Measurements from ENCODE around the gene CA5A.
"Not testable (repeated sequence)": the region's sequence is repeated elsewhere in the genome, so short reads cannot be mapped to it uniquely, and the experiment has no call there.

The CA5A gene

GRCh38 chr16:87887931-87888330 lies 48.4 kb downstream of the CA5A start:
- DNase-seq: not testable (repeated sequence)

DNA sequence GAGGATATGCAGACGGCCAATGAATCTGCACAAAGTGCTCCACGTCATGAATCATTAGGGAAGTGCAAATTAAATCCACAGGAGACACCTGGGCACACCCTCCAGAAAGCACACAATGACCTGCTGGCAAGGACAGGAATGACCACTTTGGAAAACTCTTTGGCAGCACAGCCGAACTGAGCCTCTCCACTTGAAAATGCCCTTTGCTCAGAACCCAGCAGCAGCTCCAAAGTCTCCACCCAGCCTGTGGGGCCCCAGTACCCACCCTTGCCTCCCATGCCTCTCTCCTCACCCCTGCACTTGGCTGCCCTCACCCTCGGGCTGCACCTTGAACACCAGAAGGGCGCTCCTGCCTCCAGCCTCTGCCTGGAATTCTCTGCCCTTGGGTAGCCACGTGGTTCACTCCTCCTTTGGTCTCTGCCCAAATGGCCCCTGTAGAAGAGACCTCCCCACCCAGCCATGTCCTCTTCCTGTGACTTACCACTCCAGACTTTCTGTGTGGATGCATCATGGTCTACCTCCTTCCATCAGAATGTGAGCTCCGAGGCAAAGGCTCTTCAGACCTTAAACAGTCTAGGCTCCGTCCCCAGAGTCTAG lies 50.9 kb downstream of the CA5A start:
- DNase-seq: not testable (repeated sequence)

GRCh38 chr16:87882436-87883019 lies 53.8 kb downstream of the CA5A start:
- DNase-seq: no peak

GRCh38 chr16:87881324-87882200 lies 54.8 kb downstream of the CA5A start:
- no peak for DNase-seq

- DNase-seq: no peak
Observed at GRCh38 chr16:87880117-87880696, 56.1 kb downstream of the CA5A start.

- DNase-seq: not testable (repeated sequence)
Observed at GRCh38 chr16:87879411-87880013, 56.8 kb downstream of the CA5A start.

DNA sequence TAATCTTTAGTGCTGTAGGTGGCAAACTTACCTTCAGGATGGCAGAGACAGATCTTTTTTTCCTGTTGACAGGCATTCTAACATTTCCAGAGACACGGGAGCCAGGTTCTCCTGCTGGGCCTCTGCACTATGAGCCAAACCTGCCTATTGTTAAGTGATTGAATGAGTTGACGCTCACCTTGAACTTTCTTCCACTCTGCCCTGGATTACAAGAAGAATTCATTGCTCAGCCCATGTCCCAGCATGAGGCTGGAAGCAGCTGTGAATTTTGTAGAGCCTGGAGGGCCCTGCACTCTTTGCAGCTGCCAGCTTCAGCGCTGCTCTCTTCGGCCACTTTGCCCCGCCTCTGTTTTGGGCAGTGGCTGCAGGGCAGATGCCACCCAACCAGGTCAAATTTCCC lies 57.6 kb downstream of the CA5A start:
- DNase-seq: no peak

DNA sequence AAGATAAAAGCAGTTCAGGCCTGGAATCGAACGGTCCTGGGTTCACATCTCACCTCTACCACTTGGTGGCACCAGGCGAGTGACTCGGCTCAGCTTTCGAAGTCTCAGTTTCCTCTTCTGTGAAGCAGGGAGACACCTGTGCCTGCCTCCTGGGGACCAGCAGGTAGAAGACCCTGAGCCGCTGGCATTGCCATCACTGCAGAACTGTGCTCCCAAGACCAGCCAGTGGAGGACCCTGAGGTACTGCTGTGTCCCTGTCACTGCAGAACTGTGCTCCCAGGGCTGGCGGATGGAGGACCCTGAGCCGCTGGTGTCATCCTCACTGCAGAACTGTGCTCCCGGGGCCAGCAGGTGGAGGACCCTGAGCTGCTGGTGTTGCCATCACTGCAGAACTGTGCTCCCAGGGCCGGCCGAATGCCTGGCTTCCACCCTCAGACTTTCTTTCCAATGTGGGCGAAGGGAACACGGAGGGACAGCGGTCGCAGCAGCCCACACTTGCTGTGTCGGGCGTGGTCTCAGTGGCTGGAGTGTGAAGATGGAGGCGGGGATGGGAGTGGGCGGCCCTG lies 58.3 kb downstream of the CA5A start:
- DNase-seq: no peak

DNA sequence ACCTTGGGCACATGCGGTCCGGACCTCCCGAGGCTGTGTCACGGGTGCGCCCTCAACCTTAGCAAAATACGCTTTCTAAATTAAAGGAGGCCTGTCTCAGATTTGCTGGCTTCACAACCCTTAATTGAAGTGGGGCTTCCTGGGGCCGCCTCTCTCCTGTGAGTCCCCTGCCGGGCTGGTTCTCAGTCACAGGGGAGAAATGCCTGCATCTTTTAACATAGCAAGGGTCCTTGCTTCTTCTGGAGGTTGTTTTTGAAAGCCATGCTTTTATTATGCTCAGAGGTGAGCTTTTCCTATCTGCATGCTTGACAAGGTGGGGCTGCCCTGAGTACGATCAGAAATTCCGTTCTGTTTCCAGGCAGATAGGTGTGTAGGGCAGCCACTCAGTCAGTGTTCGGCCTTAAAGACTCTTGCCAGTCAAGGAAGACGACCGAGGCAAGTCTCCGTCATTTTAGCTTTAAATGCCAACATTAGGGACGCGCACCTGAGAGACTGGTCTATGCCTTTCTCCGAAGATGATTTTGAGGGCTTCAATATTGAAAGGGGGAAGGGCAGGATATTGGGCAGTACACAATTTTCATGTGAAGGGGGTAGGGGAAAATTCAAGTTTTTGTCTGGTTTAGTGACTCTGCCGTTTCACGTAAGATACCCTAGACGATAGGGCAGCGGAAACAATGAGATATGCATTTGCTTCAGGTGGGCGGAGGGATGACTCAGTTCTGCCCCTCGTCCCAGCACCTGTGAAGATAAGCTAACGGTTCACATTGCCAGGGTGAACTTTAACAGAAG lies 61.5 kb downstream of the CA5A start:
- DNase-seq: no peak

DNA sequence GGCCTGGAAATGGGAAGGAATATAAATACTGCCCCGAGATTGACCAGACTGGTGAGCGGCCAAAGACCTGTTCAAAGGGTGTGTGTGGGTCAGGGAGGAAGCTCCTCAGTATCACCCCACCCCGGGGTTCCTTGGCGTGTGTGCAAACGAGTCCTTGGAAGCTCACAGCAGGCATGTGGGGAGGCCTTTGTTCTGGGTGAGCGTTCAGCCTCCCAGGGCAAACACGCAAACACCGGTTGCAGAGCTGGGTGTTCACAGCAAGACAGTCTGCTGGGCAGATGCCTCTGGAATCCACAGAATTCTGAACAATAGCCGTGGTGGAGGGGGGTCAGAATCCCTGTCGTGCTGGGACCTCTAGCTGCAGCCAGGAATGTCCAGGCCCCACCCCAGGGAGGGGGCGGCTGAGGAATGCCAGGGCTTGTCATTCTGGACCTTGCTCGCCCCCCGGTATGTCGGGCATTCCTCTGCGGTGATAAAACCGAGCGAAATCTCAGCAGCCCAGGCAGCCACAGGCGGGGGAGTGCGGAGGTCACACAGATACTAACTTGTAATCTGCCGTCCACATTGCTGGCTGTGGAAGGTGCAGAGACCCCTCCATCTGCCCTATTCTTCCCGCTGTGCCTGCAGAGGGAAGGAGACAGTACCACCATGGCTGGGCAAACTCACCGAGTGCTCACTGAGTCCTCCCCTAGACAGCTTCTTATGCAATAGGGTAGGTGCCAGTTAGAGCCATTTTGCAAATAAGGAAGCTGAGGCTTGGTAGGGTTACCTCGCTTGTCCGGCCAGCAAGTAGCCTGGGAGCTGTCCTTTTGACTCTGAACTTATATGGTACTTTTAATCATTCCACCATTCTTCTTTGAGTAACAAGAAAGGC lies 65.7 kb downstream of the CA5A start:
- DNase-seq: not testable (repeated sequence)

DNA sequence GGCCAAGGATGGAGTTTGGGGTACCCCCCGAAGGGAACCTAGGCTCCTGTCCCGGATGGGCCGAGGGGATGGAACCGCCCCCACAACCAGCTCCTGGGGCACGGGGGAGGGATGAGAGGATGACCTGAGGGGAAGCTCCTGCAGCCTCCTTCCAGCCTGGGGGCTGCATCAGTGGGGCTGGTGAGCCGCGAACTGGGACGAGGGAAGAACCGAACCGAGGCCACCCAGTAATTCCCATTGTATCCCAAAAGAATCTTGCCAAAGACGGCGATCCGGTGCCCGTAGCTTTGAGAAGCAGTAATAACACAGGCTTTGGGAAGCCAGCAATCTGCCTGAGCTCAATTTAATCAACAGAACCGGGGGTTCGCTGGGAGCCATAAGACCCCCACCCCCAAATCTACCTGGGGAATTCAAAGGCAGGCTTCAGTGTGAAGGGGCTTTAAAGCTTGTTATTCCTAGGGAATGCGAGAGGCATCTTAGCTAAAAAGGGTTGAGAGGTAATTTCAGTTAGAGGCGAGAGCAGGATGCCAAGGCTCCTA lies 66.4 kb downstream of the CA5A start:
- not testable (repeated sequence) for DNase-seq

DNA sequence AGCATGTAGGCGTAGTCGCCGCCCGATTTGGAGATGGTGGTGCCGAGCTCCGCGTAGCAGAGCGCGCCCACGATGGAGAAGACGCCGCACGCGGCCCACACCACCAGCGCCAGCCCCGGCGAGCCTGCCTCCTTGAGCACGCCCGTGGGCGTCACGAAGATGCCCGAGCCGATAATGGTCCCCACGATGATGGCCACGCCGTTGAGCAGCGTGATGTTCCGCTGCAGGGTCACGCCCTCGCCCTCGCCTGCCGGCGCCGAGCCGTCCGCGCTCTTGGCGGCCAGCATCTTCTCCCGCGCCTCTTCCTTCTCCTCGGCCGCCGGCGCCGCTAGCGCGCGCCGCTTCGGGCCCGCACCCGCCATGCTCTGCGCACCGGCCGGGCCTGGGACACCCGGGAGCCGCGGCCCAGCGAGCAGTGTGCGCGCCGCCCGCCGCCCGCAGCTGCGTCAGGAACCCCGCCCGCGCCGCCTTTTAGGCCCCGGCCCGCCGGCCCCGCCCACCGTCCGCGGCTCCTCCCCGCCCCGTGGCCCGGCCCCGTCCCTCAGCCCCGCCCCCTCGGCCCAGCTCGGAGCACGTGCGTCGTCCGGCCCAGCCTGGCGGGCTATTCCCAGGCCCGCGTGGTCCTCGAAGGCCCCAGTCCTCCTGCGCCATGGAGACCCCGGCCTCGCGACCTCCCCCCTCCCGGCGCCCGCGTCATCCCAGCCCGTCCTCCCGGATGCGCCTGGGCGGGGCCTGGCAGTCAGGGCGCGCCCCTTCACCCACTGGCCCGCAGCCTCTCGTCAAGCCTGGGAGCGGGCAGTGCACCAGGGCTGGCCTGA lies 67.1 kb downstream of the CA5A start, which contains the start of gene SLC7A5:
Gene SLC7A5 (minus strand): TSS at position 447 of the 818 bp plus-strand sequence. CDS start 85 bp downstream, at position 362.
- not testable (repeated sequence) for DNase-seq

DNA sequence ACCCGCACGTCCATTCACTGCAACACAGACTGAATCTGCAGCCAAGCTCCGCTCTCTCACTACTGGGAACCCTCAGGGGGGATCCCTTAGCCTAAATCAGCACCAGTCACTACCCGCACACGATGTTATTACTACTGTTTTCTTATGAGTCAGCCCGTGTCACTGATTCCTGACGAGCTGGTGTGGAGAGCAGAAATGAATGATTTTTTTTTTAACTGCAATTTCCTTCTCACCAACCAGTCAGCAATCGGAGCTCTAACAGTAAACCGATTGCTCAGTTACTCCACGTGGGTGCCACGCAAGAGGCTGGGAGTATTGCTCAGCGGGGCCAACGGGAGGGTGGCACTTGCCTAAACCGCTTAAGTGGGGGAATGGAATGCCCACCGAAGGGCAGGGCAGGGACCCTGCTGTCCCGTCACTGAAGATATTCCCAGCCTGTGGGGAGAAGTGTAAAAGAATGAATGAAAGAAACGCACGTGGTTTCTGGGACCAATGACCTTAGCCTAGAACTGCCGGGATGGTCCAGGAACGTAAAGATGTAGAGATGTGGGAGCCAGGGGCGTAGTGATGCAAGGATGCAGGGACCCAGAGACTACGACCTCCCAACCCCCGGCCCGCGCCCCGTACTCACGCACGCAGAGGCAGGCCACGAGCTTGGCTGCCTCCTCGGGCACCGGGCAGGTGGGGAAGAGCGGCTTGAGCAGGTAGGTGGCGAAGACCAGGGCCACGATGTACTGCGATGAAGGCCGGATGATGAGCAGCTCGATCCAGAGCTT lies 67.9 kb downstream of the CA5A start:
- DNase-seq: not testable (repeated sequence)

GRCh38 chr16:87865902-87866555 lies 70.3 kb downstream of the CA5A start:
- not testable (repeated sequence) for DNase-seq

DNA sequence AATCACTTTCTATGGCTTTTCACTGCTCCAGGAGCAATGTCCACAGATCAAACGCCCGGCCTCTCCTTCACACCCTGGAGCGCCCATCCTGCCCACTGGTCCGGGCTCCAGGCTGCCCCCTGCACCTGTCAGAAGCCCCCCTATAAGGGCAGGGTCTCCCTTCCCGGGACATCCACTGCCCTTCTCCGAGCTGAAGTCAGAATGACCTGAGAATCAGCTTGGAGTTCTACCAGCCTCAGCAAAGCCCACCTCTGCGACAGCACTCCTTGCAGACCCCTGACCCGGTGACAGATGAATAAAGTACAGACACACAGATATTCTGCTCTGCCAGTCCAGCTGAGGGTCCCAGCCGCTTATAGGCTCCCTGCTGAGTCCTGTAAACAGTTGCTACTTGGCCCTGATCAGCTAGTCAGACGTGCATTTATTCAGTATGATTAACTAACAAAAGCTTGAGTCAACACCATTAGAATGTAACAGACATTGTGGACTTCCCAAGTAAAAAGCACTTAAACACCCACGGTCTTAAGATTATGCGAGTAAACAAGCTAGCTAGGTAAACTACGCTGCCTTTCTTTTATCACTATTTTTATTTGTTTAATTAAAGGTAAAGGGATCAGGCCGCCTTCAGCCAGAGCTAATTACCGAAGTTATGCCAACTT lies 71.9 kb downstream of the CA5A start:
- DNase-seq: no peak

DNA sequence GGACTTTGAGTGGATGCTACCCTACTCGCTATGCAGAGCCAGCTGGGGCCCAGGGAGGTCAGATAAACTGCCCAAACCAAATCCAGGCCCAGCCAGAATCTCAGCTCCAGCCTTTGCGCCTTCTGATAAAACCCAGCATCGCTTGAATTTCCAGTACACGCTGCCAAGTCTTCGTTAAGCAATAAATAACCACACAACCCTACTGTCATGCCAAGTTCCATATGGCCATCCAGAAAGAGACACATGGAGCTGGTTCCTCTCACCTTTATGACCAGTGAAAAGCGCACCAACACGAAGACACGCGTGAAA lies 73.0 kb downstream of the CA5A start:
- DNase-seq: not testable (repeated sequence)

DNA sequence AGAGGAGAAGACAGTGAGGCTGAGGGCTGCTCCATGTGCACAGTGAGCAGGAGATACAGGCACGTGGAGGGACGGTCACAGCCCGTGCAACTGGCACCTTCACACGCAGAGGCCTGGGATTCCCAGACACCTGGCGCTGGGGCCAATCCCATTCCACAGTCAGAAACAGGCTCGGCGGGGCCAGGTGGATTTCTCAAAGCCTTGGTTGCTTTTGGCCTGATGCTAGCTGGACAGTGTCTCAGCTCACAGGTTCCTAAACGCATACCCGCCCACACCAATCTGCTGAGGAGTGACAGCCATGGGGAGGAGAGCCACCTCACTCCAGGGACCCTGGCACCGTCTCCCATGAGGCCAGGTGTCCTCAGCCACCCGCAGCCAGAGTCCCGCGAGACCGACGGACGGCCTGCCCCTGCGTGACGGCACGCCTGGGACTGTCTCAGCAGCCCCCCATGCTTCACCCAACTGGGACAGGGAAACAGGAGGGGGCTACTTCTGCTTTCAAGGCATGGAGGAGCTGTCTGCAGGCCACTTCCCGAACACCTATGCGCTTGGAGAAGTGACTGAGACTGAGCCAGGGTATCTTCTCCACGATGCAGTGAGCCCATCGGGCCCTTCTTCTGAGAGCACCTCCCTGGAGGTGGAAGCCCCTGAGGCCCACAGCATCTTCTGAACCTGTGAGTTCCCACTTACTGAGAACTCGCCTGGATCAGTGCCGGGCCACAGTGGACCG lies 73.6 kb downstream of the CA5A start:
- not testable (repeated sequence) for DNase-seq

All from NCI-H1417 treated with DMSO at 0.1 percent for 48 hours (cell line).